Astrocyte of the cerebellum (primary cell): Measurements from ENCODE around the gene UFD1.
A peak's percentile ranks its signal among the peaks of the same experiment; 100 is the strongest.
"Not testable (repeated sequence)": the region's sequence is repeated elsewhere in the genome, so short reads cannot be mapped to it uniquely, and the experiment has no call there.

Experiments
- DNase-seq: peaks from one replicate; pipeline ENCODE4 v3.0.0-alpha.2; 2011; ENCODE audit warnings: low read depth
- H3K4me3 ChIP-seq: 2 replicates; pipeline ENCODE4 v1.5.1; 2011; ENCODE audit warnings: mild to moderate bottlenecking, low read depth, low read length, moderate library complexity
- in situ Hi-C: cut with HindIII; loops from 2 replicates; pipeline ENCODE4 v1.10.0; 2017; ENCODE audit warnings: low sequenced_read_pairs
- TF ChIP-seq, protein P1 (sequence below): IDR thresholded peaks from 2 replicates; pipeline ENCODE4 v1.5.1; 2012; ENCODE audit warnings: low read length, low read depth, moderate library complexity, mild to moderate bottlenecking; ENCODE audit errors: missing control alignments

UFD1 gene

DNA sequence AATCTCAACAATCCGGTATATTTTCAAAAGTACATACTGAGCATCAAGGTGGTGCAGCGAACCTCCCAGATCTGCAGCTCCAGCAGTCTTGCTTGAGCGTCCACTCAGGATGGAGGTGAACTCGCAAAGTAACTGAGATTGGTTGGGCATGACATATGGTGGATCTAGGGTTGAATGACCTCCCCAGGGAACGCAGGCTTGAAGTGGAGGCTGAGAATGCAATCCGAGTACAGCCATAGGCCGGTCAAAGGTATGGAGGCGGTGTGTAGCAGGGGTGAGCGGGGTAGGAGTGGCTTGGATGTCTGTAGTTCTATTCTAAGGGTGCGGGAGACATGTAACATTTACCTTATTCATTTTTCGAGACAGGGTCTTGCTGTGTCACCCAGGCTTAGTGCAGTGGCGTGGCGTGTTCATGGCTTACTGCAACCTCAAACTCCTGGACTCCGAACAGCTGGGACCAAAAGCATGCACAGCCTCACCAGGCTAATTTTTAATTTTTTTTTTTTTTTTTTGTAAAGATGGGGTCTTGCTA lies 30.9 kb downstream of the UFD1 start:
- H3K4me3 ChIP-seq = peak overlapping the region; percentile 75
- in situ Hi-C loops = no loop called here
- TF ChIP-seq, protein P1, sequence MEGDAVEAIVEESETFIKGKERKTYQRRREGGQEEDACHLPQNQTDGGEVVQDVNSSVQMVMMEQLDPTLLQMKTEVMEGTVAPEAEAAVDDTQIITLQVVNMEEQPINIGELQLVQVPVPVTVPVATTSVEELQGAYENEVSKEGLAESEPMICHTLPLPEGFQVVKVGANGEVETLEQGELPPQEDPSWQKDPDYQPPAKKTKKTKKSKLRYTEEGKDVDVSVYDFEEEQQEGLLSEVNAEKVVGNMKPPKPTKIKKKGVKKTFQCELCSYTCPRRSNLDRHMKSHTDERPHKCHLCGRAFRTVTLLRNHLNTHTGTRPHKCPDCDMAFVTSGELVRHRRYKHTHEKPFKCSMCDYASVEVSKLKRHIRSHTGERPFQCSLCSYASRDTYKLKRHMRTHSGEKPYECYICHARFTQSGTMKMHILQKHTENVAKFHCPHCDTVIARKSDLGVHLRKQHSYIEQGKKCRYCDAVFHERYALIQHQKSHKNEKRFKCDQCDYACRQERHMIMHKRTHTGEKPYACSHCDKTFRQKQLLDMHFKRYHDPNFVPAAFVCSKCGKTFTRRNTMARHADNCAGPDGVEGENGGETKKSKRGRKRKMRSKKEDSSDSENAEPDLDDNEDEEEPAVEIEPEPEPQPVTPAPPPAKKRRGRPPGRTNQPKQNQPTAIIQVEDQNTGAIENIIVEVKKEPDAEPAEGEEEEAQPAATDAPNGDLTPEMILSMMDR = no peak
- no peak for DNase-seq

DNA sequence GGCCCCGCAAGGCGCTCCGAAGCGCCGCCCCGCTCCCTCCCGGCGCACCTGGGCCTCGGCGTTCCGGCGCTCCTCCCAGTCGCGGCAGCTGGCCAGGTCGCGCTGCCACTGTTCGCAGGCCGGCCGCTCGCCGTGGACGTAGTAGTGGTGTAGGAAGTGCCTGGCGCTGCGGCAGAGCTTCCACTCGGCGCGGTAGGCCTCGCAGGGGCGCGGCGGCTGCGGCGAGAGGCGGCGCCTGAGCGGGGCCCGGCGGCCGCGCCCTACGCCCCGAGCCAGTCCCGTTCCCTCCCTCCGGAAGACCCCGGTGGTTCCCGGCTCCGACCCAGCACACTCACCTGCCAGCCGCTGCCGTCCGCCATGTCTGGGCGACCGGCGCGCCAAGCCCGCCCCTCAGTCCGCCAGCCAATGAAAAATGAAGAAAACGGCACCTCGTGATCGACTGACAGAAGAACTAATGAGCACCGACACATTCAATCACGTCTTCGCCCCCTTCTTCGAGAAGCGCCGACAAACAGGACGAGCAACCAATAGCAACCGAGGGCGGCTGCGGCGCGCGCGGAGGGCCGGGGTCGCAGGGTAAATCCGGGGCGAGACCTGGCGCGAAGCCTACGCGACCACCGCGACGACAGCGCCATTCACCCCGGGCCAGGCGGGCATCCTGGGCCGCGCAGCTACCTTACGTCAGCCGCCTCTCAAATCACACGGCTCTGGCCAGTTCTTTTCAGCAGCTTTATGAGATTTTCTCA lies 31.5 kb downstream of the UFD1 start, which contains the start of gene C22orf39:
Gene C22orf39 (minus strand): TSS at position 382 of the 746 bp plus-strand sequence. CDS start 23 bp downstream, at position 359.
- DNase-seq = peak; percentile 86
- TF ChIP-seq, protein P1 = no peak
- in situ Hi-C loops = no loop called here
- H3K4me3 ChIP-seq = peak within 1 kb of the TSS; percentile 75

DNA sequence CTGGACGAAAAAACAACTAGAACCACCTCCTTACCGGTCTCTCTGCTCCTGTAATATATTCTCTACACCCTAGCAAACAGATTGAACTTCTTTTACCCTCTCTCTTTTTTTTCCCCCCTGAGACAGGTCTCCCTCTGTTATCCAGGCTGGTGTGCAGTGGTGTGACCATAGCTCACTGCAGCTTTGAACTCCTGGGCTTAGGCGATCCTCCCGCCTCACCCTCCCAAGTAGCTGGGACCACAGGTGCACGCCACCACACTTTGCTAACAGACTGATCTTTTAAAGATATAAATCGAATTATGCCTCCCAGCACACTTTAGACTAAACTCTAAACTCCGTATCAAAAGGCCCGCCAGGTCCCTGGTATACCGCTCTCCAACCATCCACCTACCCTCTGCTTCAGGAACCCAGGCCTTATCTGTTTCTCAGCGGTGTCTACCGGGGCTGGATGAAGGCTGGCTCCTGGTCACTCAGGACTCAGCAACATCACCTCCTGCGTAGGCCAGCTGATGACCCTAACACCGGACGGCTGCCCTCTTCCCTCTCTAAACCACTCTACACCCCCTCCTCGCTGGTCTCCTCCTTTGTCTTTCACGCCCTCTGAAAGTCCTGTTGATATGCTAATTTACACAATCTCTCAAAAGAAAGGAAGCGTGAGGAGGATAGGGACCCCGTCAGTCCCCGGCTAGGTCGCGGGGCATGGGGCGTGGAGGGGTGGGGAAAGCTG lies 32.2 kb downstream of the UFD1 start:
- no peak for DNase-seq
- in situ Hi-C loops = no loop called here
- TF ChIP-seq, protein P1 = no peak

DNA sequence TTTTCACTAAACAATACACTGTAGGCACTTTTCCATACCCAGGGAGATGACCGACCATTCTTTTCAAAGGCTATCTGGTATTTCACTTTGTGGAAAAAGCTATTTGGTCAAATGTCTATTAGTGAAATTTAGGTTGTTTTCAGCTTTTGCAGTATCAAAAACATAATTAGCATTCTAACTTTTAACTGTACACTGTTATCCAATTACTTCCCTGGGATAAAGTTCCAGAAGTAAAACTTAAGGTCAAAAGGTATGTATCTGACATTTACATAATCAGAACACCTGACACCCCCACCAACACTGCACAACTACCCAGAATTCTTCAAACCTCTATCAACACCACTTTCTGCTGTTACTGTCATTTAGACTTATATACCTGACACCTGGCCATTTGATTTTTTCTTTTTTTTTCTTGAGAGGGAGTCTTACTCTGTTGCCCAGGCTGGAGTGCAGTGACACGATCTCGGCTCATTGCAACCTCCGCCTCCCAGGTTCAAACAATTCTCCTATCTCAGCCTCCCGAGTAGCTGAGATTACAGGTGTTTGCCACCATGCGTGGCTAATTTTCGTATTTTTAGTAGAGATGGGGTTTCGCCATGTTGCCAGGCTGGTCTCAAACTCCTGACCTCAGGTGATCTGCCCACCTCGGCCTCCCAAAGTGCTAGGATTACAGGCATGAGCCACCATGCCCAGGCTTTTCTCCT lies 33.6 kb downstream of the UFD1 start:
- DNase-seq, H3K4me3 ChIP-seq, in situ Hi-C loops: not testable (repeated sequence)

More for the DNA sequence above, 32.2 kb downstream of the UFD1 start:
- H3K4me3 ChIP-seq = peak overlapping the region; percentile 75

DNA sequence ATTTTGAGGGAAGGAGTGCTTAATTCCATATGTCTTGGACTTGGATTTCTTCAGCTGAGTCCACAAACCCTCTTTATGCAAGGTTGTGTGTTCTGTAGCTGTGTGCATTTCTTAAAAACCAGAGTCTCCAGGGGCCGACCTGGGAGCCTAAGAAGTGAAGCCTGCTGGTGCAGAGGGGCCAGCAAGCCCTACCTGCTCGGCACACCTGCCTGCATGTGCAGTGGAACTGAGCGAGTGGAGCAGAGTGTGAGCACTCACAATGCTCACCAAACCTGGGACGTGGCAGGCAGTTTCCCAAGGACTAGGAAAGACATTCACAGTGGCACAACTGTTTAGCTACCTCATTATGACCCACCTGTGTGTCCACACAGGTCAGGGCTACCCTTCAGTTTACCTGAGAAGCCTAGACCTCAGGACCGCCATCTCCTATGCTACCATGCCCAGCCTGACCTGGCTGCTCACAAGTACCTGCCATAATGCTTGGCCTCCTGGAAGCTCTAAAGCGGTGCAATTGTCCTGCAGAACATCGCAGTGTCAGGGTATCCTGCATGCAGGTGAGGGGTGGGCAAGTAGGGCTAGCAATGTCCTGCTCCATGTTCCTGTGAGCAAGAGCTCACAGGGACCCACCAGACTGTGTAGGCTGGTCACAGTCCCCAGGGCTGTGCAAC lies 35.3 kb downstream of the UFD1 start:
- DNase-seq = no peak
- TF ChIP-seq, protein P1 = no peak
- H3K4me3 ChIP-seq = no peak overlapping the region
- in situ Hi-C loops = no loop called here

DNA sequence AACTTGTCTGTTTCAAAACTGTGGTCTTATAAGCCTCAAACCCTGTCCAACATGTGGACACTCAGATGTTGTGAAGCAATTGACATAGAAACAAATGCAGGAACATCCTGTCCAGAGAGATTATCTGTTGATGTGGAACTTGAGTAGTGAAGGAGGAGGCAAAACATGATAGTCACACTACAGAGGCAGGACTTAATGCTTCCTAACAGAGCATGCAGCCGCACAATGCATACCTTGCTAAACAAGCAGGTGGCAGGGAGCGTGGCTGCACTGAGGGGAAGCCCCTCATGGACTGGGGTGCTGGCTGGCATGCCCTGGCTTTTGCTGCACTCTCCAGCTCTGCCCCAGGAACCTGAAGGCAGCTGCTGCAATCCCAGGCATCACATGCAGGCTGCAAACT lies 36.8 kb downstream of the UFD1 start:
- no peak overlapping the region for H3K4me3 ChIP-seq
- in situ Hi-C loops = no loop called here
- no peak for DNase-seq
- TF ChIP-seq, protein P1 = no peak
